NCI-H2029 treated with DMSO at 0.1 percent for 48 hours (cell line): ENCODE results near the gene WDR4.
"Not testable (repeated sequence)": the region's sequence is repeated elsewhere in the genome, so short reads cannot be mapped to it uniquely, and the experiment has no call there.

Experiments used
- DNase-seq: peaks from one replicate; lab custom pipeline; 2025; lab: John Stamatoyannopoulos, UW

WDR4 gene

DNA sequence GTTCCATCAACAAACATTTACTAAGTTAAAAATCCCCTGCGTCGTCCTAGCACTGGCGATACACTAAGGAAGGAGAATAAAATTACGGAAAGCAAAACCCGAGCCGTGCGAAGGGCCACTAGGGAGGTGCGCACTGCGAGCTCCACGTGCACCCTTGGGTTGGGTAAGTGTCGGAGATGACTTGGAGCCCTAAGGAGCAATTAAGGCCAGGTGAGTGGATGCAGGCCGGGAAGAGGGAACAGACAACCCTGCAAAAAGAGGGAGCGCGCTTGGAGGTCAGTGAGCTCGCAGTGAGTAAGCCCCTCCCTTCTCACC lies 704 bp downstream of the WDR4 start:
- DNase-seq: peak; percentile 59

DNA sequence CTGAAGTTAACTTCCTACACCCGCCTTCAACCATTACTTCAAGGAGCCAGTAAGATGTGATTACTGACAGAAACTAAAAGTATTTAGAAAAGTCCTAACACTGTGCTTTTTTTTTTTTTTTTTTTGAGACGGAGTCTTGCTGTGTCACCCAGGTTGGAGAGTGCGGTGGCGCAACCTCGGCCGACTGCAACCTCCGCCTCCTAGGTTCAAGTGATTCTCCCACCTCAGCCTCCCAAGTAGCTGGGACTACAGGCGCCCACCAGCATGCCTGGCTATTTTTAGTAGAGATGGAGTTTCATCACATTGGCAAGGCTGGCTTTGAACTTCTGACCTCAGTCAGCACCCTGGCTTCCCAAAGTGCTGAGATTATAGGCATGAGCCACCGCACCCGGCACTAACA lies 3.5 kb downstream of the WDR4 start:
- DNase-seq: not testable (repeated sequence)

DNA sequence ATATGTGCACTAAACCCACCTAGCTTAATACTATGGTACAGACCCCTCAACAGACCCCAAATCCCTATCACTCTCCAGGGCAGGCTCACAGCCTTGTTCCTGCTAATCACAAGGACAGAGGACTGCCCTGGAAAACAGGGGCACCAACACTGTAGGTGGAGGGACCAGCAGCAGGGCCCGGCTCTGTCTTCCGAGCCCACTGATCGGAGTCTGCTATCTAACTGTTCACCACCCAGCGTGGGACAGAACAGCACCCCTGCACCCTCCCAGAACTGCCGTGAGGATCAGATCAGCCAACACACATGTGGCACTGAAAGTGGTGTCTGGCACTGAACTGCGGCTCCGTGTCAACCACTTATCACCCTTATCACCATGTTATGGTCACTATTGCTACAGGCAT lies 6.2 kb downstream of the WDR4 start:
- no peak for DNase-seq

DNA sequence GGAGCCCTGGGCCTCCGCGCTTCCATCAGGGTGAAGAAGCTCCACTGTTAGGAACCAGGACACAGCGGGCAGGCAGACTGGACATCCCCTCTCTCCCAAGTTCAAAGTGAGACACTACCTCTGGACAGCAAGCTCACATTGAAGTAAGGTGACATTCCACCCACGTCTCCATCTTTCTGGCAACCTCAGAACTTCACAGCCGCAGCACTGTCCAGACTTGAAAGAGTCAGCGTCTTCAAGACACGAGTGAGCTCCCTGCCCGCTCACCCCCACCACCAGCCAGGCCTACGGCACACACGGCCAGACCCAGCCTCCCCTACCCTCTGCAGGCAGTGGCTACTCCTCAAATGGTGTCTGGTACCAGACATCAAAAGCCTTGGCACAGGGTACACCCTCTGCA lies 11.1 kb downstream of the WDR4 start:
- no peak for DNase-seq

DNA sequence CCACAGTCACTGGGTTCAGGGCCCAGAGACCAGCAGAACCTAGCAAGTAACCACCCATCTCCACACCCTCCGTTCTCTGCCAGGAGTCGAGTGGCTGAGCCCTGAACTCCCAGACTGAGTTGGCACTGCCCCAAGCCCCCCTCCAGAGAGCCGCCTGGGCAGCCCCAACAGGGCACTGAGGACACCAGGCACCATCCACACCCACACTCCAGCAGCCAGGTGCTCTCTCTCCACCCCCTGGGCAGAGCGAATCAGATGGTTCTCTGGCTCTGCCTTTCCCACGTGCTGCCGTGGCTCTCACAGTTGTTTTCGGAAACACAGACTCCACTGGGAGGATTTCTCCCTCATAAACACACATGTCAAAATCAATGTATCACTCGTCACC lies 13.6 kb downstream of the WDR4 start:
- no peak for DNase-seq

DNA sequence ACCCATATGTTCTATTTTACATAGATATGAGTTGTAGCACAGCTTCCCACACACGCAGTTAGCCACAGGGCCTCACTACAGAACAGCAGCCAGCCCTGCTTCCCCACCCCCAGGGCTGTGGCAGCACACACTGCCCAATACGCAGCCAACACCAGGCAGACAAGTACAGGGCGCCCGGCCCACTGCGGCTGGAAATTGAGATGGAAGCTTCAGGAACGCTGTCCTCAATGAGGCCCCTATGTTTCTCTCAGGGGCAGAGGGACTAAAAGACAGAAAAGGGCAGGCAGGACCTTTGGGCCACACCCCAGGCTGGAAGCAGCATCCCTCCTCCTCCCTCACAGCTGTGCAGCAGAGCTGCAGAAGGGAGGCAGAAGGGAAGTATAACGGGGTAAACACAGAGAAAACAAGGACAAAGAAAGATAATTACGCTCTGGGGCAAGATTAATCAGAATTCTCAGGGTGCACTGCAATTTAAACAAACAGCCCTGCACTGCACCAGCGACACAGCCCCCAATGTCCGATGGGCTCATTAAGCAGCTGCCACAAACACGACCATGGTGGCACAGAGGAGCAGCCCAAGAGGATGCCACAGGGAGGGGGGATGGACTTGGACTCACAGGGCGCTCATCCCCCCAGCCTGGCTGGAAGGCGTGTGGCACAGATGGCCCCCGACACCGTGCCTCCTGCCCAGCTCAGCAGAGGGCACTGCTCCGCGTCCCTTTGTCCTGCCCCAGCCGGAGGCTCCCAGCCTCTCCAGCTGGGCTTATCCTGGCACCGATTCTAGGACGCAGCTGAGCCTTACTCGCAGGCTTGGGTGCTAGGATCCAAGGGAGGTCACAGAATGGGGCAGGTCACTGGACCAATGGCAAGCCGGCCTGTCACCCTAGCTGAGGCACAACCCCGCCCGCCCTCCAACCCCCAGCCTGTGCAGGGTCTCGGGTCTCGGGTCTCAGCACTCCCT lies 14.2 kb downstream of the WDR4 start:
- no peak for DNase-seq

DNA sequence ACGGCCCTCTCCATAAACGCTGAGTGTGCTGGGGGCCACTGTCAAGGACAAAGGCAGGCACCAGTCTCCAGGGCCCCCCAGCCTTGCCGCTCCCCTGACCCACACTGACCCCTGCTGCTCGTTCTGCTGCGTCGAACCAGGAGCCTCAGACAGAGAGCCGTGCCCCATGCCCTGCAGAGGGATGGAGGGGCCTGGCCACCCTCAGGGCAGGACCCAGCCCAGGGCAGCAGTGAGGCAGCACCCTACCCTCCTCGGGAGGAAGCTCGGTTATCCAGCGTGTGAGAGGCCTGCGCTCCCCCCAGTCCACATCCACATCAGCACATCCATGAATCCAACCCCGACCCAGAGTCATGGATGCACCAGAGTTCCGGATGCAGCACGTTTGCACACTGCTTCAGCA lies 15.1 kb downstream of the WDR4 start:
- no peak for DNase-seq

DNA sequence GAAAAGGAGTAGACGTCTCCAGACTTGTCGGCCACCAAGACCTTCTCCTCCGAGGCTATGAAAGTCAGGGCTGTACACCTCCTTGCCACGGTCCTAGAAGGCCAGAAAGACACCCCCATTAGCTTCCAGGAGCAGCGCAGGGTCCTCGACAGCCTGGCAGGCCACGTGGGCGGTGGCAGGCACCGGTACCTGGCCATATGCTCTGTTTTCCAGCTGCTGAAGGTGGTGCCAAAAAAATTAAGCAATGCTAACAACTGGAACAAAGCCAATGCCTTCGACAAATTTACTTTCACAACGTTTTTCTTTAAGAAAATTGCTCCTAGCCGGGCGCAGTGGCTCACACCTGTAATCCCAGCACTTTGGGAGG lies 15.9 kb downstream of the WDR4 start:
- no peak for DNase-seq

DNA sequence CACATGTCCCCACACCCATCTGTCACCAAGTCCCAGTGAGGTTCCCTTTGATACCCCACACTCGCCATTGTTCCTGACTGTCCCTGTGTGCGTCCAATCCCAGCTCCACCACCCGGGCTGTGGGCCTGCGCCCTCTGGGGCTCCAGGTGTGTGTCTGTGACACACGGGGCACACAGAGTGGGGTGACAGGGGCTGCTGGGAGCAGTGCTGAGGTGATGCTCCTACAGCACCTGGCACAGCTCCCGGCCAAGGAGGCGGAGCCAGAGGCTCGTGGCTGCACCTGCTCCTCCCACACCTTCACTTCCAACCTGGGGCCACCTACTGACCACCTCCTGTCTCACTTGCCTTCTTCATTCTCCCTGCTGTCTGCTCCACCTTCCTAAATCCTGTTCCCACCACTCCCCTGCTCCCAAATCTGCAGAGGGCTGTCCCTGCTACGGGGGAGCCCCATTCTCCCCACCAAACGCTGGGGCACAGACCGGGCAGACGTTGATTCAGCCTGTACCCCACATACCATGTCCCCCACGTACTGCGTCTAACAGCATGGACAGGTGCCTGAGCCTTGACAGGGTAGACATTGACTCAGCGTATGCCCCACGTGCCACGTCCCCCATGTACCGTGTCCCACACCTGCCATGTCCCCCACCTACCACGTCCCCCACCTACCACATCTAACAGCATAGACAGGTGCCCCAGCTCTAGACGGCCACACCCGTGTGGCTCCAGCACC lies 16.4 kb downstream of the WDR4 start:
- no peak for DNase-seq

DNA sequence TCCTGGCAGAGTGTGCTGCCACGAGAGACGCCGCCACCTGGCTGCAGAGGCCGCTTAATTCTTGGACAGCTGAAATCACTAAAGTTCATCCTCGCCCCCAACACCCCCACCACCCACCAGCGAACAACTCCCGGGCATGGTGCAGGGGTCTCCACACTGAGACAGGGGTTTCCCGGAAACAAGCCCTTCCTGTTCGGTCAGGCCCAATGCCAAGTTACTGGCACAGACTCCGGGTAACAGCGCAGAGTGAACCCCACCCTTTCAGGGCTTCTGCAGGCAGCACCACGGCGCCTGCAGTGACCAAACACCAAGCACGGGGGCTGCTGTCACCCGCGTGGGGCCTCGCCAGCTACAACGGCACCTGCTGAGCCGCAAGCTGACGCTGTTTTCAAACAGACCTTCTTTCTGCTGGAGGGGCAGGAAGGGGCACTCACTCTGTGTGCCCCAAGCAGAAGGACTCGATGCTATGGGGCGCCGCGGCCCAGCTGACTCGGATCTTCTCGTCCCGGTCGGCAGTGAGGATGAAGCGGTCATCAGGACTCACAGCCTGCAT lies 17.4 kb downstream of the WDR4 start:
- DNase-seq: no peak

DNA sequence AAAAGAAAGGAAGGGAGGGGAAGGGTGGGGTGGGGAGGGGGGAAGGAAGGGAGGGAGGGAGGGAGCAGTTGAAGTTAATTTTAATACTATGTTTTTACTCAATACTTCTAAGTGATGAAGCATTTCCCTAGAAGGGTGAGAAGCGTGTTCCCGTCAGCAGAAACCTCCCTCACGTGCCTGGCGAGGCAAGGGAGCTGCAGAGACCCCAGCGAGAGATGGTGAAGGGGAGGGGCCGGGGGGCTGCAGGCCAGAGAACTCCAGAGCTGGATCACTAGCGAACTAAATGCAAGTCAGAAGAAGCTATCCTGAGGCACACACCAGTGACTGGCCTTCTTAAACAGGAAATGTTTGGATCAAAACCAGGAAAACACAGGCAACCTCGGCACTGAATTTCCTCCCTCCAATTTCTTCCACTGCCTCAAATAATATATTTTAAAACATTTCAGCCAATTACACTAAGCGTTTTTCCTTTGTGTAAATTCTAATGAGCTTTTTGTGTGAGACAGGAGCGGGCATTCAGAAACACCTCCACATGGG lies 18.0 kb downstream of the WDR4 start:
- DNase-seq: no peak

DNA sequence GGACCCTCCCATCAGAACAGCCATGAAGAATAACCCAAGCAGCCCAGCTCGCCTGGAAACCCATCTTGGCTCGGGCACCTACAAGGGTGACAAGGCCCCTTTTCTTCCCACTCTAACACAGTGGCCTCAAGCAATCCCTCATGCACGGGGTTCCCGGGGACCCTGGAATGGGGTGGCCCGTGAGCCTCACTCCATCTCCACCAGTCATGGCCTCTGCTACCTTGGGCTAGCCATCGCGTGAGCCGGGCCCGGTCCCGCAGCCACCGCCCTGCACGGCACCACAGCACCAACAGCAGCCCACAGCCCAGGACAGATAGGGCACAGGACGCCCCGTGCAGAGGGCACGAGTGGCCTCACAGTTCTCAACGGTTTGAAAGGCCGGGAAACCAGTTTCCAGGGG lies 19.0 kb downstream of the WDR4 start:
- no peak for DNase-seq

DNA sequence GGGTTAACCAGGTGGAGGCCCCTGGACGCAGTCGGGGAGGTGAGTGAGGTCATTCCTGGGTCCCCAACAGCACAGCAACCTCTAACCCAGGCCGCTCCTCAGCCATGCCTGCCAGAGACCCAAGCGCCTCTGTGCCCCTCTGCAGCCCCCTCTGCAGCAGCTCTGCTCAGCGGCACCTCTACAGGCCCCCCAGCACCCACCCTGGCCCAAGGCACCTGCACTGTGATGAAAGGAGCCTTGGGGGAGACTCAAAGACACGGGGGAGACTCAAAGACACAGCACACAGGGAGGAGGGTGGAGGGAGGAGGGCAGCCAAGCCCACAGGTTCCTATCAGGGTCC lies 19.5 kb downstream of the WDR4 start:
- DNase-seq: no peak

DNA sequence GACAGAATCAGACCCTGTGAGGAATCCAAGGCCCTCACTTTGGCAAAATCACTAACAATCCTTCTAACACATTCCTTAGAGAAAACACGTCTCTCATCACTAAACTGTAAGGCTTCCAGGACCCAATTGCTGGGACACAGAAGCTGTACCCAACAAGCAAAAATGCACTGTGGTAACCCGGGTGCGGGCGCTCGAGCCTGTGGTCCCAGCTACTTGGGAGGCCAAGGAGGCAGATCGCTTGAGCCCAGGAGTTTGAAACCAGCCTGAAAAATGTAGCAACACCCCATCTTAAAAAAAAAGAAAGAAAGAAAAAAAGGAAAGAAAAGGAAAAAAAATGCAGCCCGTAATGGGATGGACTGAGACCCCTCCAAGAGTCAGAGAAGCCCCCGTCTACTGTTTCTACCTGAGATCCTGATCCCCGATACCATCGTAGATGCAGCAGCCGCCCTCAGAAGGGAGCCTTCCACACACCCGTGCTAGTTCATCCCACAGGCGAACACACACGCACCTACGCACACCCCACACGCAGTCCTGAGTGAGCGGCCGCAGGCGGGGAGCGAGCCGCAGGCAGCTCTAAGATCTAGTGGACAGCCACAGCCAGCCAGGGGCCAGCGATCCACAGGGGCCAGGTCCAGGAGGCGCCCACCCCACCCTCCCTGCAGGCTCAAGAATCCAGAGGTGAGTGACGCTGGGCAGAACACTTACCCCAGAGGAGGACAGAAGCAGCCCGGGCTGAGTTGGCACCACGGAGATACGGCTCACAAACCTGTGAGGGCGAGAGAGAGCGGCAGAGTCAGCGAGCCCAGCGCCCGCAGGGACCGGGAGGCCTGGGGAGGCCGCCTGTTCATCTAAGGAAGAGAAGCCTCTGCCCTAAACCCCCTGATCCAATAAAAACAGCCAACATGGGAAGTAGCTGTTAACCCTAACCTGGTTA lies 20.1 kb downstream of the WDR4 start:
- DNase-seq: no peak

DNA sequence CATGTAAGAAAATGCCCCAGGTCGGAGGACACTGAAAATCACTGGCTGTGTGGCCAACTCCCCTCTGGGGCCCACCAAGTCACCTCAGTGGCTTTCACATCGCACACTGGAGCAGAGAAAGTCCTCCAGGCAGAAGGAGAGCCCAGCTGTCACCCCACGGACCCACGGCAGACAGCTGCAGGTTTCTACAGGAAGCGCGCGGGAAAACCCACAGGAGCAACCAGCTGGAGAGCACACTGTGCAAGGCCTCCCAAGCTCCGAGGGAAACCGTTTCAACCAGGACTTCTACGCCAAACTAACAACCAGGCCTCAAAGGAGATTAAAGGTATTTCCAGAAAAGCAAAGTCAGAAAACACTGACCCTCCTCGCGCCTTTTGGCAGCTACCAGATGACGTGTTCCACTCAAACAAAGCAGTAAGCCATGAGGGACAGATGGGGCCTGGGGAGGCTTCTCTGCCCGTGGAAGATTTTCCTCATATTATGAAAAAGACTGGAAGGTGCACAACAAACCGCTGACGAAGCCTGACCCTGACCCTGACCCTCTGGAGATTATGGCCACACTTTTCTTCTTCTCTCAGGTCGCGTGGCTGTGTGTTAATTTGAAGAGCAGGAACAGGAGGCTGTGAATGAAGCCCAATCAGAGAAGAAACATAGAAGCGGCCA lies 21.0 kb downstream of the WDR4 start:
- DNase-seq: no peak

DNA sequence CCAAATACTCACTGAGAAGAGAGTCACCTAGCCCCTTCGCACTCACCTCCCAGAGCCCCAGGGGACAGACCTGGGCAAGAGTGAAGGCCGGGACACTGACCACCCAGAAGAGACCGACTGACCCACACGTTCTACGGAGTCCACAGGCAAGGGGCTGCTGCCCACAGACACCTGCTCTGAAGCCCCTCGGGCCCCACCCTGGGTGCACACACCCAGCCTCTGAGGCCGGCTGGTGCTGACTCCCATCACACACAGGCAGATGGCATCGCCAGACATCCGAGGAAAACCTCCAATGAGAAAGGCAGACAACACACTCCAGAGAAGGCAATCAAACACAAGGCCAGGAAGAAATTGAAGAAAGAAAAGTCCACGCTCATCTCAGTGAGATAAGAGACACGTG lies 22.1 kb downstream of the WDR4 start:
- no peak for DNase-seq

DNA sequence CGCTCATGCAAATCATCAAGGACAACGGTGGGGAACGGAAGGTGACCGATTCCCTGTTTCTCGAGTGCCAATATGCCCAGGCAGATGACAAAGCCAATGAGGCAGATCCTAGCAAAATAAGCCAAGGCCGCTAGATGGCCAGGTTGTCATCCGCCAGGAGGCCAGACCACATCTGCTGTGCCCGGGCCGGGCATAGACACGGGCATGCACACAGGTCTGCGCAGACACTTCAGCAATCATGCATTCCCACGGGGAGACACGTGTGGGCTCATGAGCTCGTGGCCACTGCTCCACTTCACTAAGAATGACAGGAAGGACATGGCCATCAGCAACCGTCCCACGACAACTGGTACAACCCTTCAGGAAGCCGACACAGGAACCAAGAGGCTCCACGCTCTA lies 23.4 kb downstream of the WDR4 start:
- DNase-seq: no peak

DNA sequence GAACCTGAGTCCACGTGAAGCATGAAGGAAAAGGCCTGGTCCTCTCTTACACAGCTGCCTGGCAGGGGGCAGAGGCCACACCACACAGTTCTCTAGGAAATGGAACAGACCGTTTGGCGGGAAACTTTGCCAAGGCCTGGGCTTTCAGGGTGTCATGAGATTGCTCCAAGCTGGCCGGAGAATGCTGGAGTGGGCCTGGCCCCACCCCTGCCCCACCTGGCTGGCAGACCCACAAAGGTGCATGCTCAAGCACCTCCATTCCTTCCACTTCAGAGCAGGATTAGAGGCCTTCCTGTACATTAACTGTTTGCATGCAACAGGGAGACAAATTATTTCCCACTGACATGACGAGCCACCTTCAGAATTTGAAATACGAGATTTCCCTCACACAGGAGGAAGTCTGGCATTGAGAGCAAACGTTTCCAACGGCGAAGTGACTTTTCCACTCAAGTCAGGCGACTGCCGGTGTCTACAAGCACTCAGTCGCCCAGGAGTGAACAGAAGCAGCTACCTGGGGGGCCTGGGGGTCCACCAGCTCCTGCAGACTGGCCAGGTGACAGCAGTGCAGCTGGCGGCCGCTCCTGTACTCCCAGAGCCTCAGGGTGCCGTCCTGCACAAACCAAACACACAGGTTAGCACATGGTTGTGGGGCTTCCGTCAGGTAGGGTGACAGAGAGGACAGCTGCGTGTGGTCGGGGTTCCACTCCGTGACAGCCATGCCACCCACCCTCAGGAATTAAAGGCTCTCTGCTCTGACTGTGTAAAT lies 24.0 kb downstream of the WDR4 start:
- DNase-seq: no peak

DNA sequence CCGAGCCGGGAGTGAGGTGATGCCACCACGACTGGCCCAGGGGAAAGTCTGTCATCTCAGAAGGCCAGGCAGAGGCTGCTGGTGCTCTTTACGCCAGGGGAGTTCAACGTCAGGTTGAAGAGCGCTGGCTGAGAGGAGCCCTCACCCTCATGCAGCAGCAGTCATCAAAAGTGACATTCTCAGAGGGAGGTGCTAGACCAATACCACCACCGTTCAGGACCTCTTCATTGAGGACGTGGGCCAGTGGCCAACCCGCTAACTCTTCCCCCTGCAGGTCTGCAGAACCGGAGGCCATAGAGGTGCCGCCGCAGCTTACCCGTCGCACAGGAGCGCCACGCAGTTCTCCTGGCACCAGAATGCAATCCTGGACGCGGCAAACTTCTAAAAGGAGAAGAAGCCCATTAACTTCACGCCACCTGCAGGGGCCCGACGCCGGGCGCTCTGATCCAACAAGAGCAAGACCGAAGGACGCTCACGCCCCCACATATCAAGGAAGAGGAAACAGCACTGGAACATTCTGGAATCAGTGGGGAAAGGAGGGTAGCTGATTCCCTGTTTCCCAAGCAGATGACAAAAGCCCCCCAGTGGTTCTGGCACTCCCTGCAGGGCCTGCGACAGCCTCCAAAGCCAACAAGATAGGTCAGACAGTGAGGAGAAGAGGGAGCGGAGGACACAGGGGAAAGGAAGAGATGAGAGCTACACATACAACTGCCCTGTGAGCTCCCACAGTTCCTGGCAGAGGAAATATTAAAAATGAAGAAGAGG lies 24.9 kb downstream of the WDR4 start:
- DNase-seq: no peak

DNA sequence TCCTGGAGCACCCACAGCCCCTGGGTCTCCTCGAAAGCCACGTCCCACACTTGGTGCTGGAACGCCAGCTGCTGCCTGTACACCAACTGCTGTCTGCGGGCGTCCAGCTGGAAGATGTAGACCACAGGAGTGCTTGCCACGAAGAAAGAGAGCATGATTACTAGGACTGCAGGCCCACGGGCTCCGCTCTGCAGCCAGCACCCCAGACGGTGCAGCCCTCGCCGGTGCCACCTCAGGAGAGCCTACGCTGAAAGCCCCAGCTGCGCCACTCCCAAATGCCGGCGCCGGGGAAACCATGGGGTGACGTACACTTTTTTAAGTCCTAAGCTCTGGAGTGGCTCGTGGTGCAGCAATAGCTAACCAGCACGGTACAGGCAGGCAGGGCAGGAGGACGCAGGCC lies 25.7 kb downstream of the WDR4 start:
- no peak for DNase-seq
